IgD-negative memory B cell (primary cell): ENCODE data around the gene C19orf33. TPM values are rescaled to one million over a fixed set of nuclear protein-coding genes. Genes with fewer than 3 reads are reported as not detected.

Experiments used
- H3K27ac Mint-ChIP-seq, 3 donors: one replicate each; pipeline ENCODE4 v1.8.0; 2020 to 2022; ENCODE audit warnings: mild to moderate bottlenecking in 3 of 3, mixed read lengths in 3 of 3, moderate library complexity in 1 of 3
- H3K27me3 Mint-ChIP-seq: one replicate; pipeline ENCODE4 v1.8.0; 2021; ENCODE audit warnings: mixed read lengths
- H3K36me3 Mint-ChIP-seq: one replicate; pipeline ENCODE4 v1.8.0; 2020; ENCODE audit warnings: mild to moderate bottlenecking, mixed read lengths
- H3K4me1 Mint-ChIP-seq, 3 donors: one replicate each; pipeline ENCODE4 v1.8.0; 2020 to 2022; ENCODE audit warnings: mixed read lengths in 3 of 3, mild to moderate bottlenecking in 1 of 3
- H3K4me3 Mint-ChIP-seq, 4 donors: one replicate each; pipeline ENCODE4 v1.8.0; 2020 to 2022; ENCODE audit warnings: mild to moderate bottlenecking in 4 of 4, mixed read lengths in 4 of 4, moderate library complexity in 3 of 4
- H3K9me3 Mint-ChIP-seq, 3 donors: one replicate each; pipeline ENCODE4 v1.8.0; 2020 to 2021; ENCODE audit warnings: mixed read lengths in 3 of 3, mild to moderate bottlenecking in 1 of 3
- polyA plus RNA-seq: library from polyadenylated mRNA; unstranded; fragments of 300-500 nt; fragmentation: Illumina TruSeq; gene quantifications from one replicate; pipeline ENCODE4 v1.2.3, GENCODE V29; 2021

C19orf33 gene
- polyA plus RNA-seq, 1 donor from 2014 or later = 0.83 TPM

GRCh38 chr19:38273499-38273898 is 30.6 kb upstream of the C19orf33 start:
- peaks cover 7% of the 10 kb centered on the region for H3K36me3 Mint-ChIP-seq
- H3K4me1 Mint-ChIP-seq = peaks cover 0 to 2% (median 0%) of the 10 kb centered on the region in 3 donors
- no peaks in the 10 kb centered on the region for H3K27me3 Mint-ChIP-seq
- no peak overlapping the region for H3K27ac Mint-ChIP-seq
- no peak overlapping the region for H3K4me3 Mint-ChIP-seq
- H3K9me3 Mint-ChIP-seq = no peaks in the 10 kb centered on the region

GRCh38 chr19:38274739-38275138 is 29.3 kb upstream of the C19orf33 start:
- H3K4me1 Mint-ChIP-seq = peaks cover 0 to 2% (median 0%) of the 10 kb centered on the region in 3 donors
- no peak overlapping the region for H3K4me3 Mint-ChIP-seq
- no peaks in the 10 kb centered on the region for H3K27me3 Mint-ChIP-seq
- H3K36me3 Mint-ChIP-seq = peaks cover 7% of the 10 kb centered on the region
- H3K27ac Mint-ChIP-seq = no peak overlapping the region
- H3K9me3 Mint-ChIP-seq = no peaks in the 10 kb centered on the region

DNA sequence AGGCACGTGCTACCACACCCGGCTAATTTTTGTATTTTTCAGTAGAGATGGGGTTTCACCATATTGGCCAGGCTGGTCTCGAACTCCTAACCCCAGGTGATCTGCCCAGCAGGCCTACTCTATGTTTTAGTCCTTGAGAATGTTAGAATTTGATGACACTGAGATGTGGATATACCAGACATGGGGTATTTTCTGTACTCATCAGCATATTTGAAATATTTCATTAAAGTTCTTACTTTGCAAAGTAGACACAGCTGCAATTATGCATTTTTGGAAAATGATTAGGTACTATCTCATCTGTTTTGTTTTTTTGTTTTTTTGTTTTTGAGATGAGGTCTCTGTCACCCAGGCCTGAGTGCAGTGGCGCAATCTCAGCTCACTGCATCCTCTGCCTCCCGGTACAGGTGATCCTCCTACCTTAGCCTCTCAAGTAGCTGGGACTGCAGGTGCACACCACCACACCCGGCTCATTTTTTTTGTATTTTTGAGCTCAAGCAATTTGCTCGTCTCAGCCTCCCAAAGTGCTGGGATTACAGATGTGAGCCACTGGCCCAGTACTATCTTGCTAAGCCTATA is 27.0 kb upstream of the C19orf33 start:
- no peak overlapping the region for H3K4me3 Mint-ChIP-seq
- peaks cover 5 to 9% (median 5%) of the 10 kb centered on the region in 3 donors for H3K4me1 Mint-ChIP-seq
- H3K27me3 Mint-ChIP-seq = no peaks in the 10 kb centered on the region
- peaks cover 5% of the 10 kb centered on the region for H3K36me3 Mint-ChIP-seq
- no peak overlapping the region for H3K27ac Mint-ChIP-seq
- no peaks in the 10 kb centered on the region for H3K9me3 Mint-ChIP-seq

DNA sequence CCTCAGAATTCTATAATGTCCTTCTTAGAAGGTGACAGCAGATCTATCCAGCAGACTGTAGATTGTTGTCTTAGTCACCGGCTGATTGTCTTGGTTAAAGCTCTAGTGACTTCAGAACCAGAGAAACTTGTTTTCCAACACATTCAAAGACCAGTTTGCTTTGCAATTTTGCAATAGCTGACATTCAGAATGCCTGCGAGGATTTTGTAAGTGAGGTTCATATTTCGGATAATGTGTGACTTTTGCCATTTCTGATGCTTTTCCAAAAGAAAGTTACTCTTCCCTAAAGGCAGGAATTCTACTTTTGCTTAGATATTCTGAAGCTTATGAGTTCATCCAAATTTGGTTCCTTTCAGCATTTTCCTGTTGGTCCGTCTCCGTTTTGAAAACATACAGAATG is 26.5 kb upstream of the C19orf33 start:
- H3K27ac Mint-ChIP-seq = no peak overlapping the region
- peaks cover 6 to 14% (median 9%) of the 10 kb centered on the region in 3 donors for H3K4me1 Mint-ChIP-seq
- H3K36me3 Mint-ChIP-seq = peaks cover 5% of the 10 kb centered on the region
- H3K27me3 Mint-ChIP-seq = no peaks in the 10 kb centered on the region
- no peak overlapping the region for H3K4me3 Mint-ChIP-seq
- H3K9me3 Mint-ChIP-seq = no peaks in the 10 kb centered on the region

DNA sequence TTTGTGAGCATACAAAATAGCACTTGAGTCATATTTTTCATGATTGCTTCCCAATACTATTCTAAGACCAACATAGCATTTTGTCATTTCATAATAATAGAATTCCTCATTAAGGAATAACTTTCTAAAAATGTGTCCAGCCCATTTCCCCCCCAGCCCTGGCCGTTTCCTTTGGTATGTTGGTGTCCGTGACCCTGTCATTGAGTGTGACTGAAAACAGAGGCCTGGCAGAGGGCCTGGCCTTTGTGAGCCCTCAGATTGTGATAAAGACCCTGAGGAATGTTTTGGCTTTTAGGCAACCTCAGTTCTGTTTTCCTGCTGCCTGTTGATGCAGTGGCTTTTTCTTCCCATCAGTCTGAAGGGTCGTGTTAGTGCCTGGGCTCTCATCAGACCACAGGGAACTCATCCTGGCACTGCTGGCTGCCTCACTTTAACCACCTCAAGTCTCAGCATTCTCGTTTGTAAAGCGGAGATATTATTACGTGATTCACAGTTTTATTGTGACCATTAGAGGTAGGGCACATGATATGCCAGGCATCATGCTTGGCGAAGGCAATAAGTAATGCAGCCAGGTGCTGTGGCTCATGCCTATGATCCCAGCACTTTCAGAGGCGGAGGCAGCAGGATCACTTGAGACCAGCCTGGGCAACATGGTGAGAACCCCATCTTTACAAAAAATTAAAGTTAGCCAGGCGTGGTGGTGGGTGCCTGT is 25.9 kb upstream of the C19orf33 start:
- peaks cover 6 to 15% (median 10%) of the 10 kb centered on the region in 3 donors for H3K4me1 Mint-ChIP-seq
- peaks cover 5% of the 10 kb centered on the region for H3K36me3 Mint-ChIP-seq
- H3K27me3 Mint-ChIP-seq = no peaks in the 10 kb centered on the region
- no peak overlapping the region for H3K4me3 Mint-ChIP-seq
- no peak overlapping the region for H3K27ac Mint-ChIP-seq
- H3K9me3 Mint-ChIP-seq = no peaks in the 10 kb centered on the region

GRCh38 chr19:38278751-38279150 is 25.3 kb upstream of the C19orf33 start:
- no peak overlapping the region for H3K27ac Mint-ChIP-seq
- H3K36me3 Mint-ChIP-seq = peaks cover 5% of the 10 kb centered on the region

DNA sequence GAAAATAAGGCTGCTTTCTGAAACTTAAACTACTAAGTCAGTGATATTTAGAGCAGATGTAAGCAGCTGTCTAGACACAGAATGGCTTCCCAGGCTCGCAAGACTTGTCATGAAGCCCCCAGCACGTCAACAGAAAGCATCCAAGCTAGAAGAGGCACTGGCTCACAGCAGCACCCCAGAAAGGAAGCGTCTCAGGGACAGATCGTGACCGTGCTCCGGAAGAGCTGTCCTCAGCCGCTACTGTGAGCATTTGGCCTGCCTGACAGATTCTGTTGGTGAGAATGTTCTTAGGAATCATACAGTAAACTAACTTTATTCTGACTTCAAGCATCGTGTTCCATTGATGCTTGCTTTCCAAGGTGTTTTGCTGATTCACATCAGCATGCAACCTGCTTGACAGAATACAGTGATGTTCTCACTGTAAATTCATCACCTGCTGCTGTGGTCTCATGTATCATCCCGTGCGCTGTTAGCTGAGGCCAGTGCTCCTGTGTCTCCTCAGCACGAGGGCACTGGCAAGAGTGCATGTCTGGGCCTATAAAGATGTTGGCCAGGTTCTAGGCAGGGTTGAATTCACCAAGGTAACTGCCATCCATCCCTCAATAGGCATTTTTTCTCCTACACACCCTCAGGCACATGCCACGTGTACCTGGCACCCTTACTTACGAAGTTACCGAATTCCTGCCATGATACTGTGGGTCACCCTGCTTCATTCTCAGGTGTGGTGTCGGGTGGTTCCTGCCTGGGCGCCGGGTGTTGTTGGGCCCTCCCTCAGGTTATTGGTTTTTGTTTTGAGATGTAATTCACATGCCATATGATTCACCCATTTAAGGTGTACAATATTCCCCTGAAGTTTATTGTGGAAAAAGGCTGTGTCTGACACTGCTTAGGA is 23.8 kb upstream of the C19orf33 start:
- peaks cover 12 to 17% (median 14%) of the 10 kb centered on the region in 3 donors for H3K4me1 Mint-ChIP-seq
- peaks cover 6% of the 10 kb centered on the region for H3K36me3 Mint-ChIP-seq
- no peaks in the 10 kb centered on the region for H3K9me3 Mint-ChIP-seq
- no peaks in the 10 kb centered on the region for H3K27me3 Mint-ChIP-seq
- peak overlapping the region in 1 of 3 donors; percentile 77 for H3K27ac Mint-ChIP-seq
- no peak overlapping the region for H3K4me3 Mint-ChIP-seq

More at GRCh38 chr19:38278751-38279150, 25.3 kb upstream of the C19orf33 start:
- Mint-ChIP-seq H3K4me3 (no peak overlapping the region), H3K9me3 (no peaks in the 10 kb centered on the region), H3K4me1 (peaks cover 6 to 13% (median 10%) of the 10 kb centered on the region in 3 donors), H3K27me3 (no peaks in the 10 kb centered on the region)

- Mint-ChIP-seq H3K4me3 (no peak overlapping the region), H3K36me3 (peaks cover 10% of the 10 kb centered on the region), H3K9me3 (no peaks in the 10 kb centered on the region), H3K4me1 (peaks cover 12 to 17% (median 14%) of the 10 kb centered on the region in 3 donors), H3K27me3 (no peaks in the 10 kb centered on the region), H3K27ac (peak overlapping the region in 2 of 3 donors; percentile 18)
Measured at GRCh38 chr19:38281811-38282566, 22.1 kb upstream of the C19orf33 start.

GRCh38 chr19:38283271-38283670 is 20.8 kb upstream of the C19orf33 start:
- Mint-ChIP-seq H3K4me1 (peaks cover 12 to 17% (median 14%) of the 10 kb centered on the region in 3 donors), H3K9me3 (no peaks in the 10 kb centered on the region), H3K27me3 (no peaks in the 10 kb centered on the region), H3K4me3 (no peak overlapping the region), H3K36me3 (peaks cover 10% of the 10 kb centered on the region), H3K27ac (peak overlapping the region in 1 of 3 donors; percentile 31)

DNA sequence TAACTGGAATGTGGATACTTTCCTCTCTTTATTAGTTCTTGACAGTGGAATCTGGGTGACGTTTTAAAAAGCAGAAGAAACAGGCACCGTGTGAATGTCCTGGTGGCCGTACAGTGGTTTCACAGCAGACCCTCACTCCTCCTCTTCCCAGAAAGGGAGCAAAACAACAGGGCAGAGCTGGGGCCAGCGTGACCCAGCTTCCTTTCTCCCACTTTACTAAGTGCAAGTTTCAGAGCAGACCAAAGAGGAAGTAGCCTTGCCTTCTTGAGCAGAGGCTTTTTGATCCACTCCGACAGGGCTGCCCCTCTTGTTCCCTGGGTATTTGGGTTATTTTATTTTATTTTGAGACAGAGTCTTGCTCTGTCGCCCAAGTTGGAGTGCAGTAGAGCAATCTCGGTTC is 19.6 kb upstream of the C19orf33 start:
- peaks cover 10% of the 10 kb centered on the region for H3K36me3 Mint-ChIP-seq
- H3K27ac Mint-ChIP-seq = peak overlapping the region in 2 of 3 donors; percentile 27 to 48
- no peaks in the 10 kb centered on the region for H3K27me3 Mint-ChIP-seq
- peak overlapping the region in 1 of 4 donors; percentile 65 for H3K4me3 Mint-ChIP-seq
- H3K4me1 Mint-ChIP-seq = peaks cover 12 to 17% (median 14%) of the 10 kb centered on the region in 3 donors
- no peaks in the 10 kb centered on the region for H3K9me3 Mint-ChIP-seq

GRCh38 chr19:38285567-38285966 is 18.5 kb upstream of the C19orf33 start:
- H3K36me3 Mint-ChIP-seq = peaks cover 11% of the 10 kb centered on the region
- peaks cover 12 to 14% (median 14%) of the 10 kb centered on the region in 3 donors for H3K4me1 Mint-ChIP-seq
- H3K9me3 Mint-ChIP-seq = no peaks in the 10 kb centered on the region
- no peaks in the 10 kb centered on the region for H3K27me3 Mint-ChIP-seq
- no peak overlapping the region for H3K4me3 Mint-ChIP-seq
- H3K27ac Mint-ChIP-seq = peak overlapping the region in 1 of 3 donors; percentile 53

GRCh38 chr19:38287604-38288003 is 16.4 kb upstream of the C19orf33 start:
- Mint-ChIP-seq H3K9me3 (no peaks in the 10 kb centered on the region), H3K36me3 (peaks cover 13% of the 10 kb centered on the region), H3K4me1 (peaks cover 4 to 6% (median 5%) of the 10 kb centered on the region in 3 donors), H3K27me3 (no peaks in the 10 kb centered on the region), H3K27ac (no peak overlapping the region), H3K4me3 (no peak overlapping the region)

DNA sequence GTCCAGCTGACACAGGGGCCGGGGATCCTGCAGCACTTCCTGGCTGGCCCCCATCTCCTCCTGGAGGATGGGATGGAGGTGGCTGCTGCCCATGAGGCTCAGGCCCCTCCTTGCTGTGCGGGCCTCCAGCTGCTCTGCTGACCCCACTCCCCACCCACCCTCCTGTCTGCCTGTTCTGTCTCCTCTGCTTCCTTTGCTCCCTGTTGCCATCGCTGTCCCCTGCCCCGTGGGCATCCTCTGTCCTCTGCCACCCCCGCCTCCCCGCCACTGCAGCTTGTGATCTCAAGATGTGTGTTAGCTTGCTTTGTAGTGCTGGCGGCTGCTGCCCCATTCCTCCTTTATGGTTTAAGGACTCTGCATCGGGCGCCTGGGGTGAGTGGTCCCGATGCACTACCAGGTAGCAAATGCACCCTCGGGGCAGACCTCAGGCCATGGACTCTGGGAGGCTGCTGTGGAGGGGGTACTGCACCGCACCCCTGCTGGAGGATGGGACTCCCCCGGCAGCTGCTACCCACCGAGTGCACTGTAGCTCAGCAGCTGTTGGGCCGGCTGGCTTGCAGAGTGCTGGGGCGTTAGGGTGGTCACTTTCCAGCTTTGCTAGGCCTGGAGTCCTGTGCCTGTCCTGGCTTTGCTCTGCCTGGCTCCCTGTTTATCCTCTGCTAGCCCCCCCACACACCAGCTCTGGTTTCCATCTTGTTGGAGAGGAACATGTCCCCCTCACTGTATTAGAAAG is 15.8 kb upstream of the C19orf33 start:
- Mint-ChIP-seq H3K9me3 (no peaks in the 10 kb centered on the region), H3K4me3 (no peak overlapping the region), H3K27me3 (no peaks in the 10 kb centered on the region), H3K27ac (no peak overlapping the region), H3K36me3 (peaks cover 13% of the 10 kb centered on the region), H3K4me1 (peaks cover 4 to 6% (median 5%) of the 10 kb centered on the region in 3 donors)

DNA sequence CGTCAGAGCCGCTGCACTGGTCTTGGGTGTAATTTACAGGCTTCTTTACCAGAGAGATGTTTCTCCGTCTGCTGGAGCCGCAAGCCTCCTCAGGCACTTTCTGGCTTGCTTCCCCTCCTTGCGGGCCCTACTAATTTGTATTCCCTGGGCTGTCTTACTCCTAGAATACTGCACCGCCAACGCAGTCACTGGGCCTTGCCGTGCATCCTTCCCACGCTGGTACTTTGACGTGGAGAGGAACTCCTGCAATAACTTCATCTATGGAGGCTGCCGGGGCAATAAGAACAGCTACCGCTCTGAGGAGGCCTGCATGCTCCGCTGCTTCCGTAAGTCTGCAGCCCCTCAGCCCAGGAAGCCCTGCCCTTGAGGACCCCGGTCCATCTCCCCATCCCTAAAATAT is 14.1 kb upstream of the C19orf33 start:
- H3K9me3 Mint-ChIP-seq = no peaks in the 10 kb centered on the region
- no peak overlapping the region for H3K27ac Mint-ChIP-seq
- H3K27me3 Mint-ChIP-seq = no peaks in the 10 kb centered on the region
- H3K4me3 Mint-ChIP-seq = no peak overlapping the region
- peaks cover 8% of the 10 kb centered on the region for H3K36me3 Mint-ChIP-seq
- H3K4me1 Mint-ChIP-seq = no peaks in the 10 kb centered on the region
